GM12891 (cell line): ENCODE results near the gene DNAJC28.
"Not testable (repeated sequence)": the region's sequence is repeated elsewhere in the genome, so short reads cannot be mapped to it uniquely, and the experiment has no call there.

Source experiments
- POLR2A ChIP-seq: IDR thresholded peaks from 2 replicates; pipeline ENCODE4 v1.6.1; 2011; ENCODE audit warnings: low read depth, low read length, control low read depth
- POLR2AphosphoS5 ChIP-seq: IDR thresholded peaks from 2 replicates; pipeline ENCODE4 v1.6.1; 2011; ENCODE audit warnings: low read depth, low read length, control low read depth
- POU2F2 ChIP-seq: IDR thresholded peaks from 2 replicates; pipeline ENCODE4 v1.6.1; 2011; ENCODE audit warnings: low read depth, mild to moderate bottlenecking, control low read depth, low read length, moderate library complexity
- TAF1 ChIP-seq: IDR thresholded peaks from 2 replicates; pipeline ENCODE4 v1.6.1; 2011; ENCODE audit warnings: low read depth, low read length, control low read depth

DNA sequence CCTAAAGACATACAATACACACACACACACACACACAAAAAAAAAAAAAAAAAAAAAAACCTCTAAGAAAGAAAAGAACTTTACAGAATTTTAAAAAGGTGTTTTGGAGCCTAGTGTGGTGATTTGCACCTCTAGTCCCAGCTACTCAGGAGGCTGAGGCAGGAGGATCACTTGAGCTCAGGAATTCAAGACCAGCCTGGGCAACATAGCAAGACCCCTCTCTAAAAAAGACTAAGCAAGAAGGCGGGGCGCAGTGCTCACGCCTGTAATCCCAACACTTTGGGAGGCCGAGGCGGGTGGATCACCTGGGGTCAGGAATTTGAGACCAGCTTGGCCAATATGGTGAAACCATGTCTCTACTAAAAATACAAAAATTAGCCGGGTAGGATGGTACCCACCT, 44.9 kb downstream of the DNAJC28 start:
- TF ChIP-seq POLR2AphosphoS5, POU2F2, TAF1, POLR2A: not testable (repeated sequence)
